Measurements from ENCODE around the gene IGSF9. TPM values are rescaled to one million over a fixed set of nuclear protein-coding genes. Genes with fewer than 3 reads are reported as not detected.

Gene IGSF9
- polyA plus RNA-seq, 1 donor from 2014 or later, result 11.8 TPM

DNA sequence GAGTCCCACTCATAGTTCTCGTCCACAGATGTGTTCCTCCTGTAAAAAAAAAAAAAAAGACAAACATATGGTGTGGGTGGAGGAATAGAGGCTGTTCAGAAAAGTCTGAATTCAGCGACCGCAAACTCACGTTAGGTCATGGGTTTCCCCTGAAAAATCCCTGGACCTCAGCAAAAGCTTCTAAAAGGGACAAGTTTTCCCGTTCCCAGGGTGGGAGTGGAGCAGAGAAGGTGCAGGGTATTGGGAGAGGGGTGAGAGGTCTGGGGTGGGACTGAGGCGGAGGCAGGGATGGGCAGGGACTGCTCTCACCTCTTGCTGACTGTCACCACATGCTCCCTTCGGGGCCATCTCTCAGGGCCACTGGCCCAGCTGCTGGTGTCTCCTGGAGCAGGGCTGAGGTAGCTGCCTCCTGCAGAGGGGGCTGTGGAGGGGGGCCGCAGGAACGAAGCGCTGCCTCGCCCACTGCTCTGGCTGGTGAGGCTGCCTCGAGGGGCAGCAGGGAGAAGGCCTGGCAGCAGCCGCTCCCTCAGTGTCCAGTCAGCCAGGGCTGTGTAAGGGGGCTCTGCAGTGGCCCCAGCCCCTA, 17.5 kb downstream of the IGSF9 start:
- H3K79me2 ChIP-seq (replicated peaks; ENCODE audit: insufficient read depth, low read length), result no peaks in the 10 kb centered on the region
- no peaks in the 10 kb centered on the region for H3K36me3 ChIP-seq (ENCODE audit: insufficient read depth, low read length)
- no peak overlapping the region for H2AFZ ChIP-seq (ENCODE audit: low read depth, low read length)
- no peak overlapping the region for H3K4me2 ChIP-seq (ENCODE audit: low read length)
- H3K27me3 ChIP-seq (ENCODE audit: insufficient read depth, low read depth, low read length), result peaks cover 21% of the 10 kb centered on the region
- no peaks in the 10 kb centered on the region for H3K9me3 ChIP-seq (ENCODE audit: low read length)
- no peak for TF ChIP-seq EZH2 (IDR thresholded peaks at IDR 0.05; ENCODE audit: borderline replicate concordance, insufficient read depth, low read length, poor library complexity, severe bottlenecking)
- TF ChIP-seq TAF1 (IDR thresholded peaks at IDR 0.05; ENCODE audit: low read depth), result no peak
- no peak for TF ChIP-seq POLR2AphosphoS5 (IDR thresholded peaks at IDR 0.05)
- TF ChIP-seq SMC3 (conservative IDR thresholded peaks at IDR 0.05; ENCODE audit: poor library complexity), result no peak
- TF ChIP-seq, protein P1, sequence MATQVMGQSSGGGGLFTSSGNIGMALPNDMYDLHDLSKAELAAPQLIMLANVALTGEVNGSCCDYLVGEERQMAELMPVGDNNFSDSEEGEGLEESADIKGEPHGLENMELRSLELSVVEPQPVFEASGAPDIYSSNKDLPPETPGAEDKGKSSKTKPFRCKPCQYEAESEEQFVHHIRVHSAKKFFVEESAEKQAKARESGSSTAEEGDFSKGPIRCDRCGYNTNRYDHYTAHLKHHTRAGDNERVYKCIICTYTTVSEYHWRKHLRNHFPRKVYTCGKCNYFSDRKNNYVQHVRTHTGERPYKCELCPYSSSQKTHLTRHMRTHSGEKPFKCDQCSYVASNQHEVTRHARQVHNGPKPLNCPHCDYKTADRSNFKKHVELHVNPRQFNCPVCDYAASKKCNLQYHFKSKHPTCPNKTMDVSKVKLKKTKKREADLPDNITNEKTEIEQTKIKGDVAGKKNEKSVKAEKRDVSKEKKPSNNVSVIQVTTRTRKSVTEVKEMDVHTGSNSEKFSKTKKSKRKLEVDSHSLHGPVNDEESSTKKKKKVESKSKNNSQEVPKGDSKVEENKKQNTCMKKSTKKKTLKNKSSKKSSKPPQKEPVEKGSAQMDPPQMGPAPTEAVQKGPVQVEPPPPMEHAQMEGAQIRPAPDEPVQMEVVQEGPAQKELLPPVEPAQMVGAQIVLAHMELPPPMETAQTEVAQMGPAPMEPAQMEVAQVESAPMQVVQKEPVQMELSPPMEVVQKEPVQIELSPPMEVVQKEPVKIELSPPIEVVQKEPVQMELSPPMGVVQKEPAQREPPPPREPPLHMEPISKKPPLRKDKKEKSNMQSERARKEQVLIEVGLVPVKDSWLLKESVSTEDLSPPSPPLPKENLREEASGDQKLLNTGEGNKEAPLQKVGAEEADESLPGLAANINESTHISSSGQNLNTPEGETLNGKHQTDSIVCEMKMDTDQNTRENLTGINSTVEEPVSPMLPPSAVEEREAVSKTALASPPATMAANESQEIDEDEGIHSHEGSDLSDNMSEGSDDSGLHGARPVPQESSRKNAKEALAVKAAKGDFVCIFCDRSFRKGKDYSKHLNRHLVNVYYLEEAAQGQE (IDR thresholded peaks at IDR 0.05; ENCODE audit: borderline replicate concordance), result no peak
- TF ChIP-seq, protein P2, sequence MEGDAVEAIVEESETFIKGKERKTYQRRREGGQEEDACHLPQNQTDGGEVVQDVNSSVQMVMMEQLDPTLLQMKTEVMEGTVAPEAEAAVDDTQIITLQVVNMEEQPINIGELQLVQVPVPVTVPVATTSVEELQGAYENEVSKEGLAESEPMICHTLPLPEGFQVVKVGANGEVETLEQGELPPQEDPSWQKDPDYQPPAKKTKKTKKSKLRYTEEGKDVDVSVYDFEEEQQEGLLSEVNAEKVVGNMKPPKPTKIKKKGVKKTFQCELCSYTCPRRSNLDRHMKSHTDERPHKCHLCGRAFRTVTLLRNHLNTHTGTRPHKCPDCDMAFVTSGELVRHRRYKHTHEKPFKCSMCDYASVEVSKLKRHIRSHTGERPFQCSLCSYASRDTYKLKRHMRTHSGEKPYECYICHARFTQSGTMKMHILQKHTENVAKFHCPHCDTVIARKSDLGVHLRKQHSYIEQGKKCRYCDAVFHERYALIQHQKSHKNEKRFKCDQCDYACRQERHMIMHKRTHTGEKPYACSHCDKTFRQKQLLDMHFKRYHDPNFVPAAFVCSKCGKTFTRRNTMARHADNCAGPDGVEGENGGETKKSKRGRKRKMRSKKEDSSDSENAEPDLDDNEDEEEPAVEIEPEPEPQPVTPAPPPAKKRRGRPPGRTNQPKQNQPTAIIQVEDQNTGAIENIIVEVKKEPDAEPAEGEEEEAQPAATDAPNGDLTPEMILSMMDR (IDR thresholded peaks at IDR 0.05; ENCODE audit: poor library complexity, severe bottlenecking), result no peak
- TF ChIP-seq EP300 (conservative IDR thresholded peaks at IDR 0.05; ENCODE audit: poor library complexity, severe bottlenecking), result no peak
- no peak for TF ChIP-seq MXI1 (conservative IDR thresholded peaks at IDR 0.05; ENCODE audit: poor library complexity, severe bottlenecking)
- TF ChIP-seq RAD21 (conservative IDR thresholded peaks at IDR 0.05), result no peak
- no peaks in the 10 kb centered on the region for H3F3A ChIP-seq (ENCODE audit: insufficient read depth, low read length, poor library complexity, severe bottlenecking)
- H3K9me2 ChIP-seq (ENCODE audit: insufficient read depth, low read length), result no peaks in the 10 kb centered on the region
- no peak overlapping the region for H3K27ac ChIP-seq (ENCODE audit: low read length)
- no peak overlapping the region for H3K4me3 ChIP-seq (ENCODE audit: low read length)
- no peaks in the 10 kb centered on the region for H4K20me1 ChIP-seq (ENCODE audit: insufficient read depth)
- no peak overlapping the region for H3K9ac ChIP-seq (ENCODE audit: low read length)

DNA sequence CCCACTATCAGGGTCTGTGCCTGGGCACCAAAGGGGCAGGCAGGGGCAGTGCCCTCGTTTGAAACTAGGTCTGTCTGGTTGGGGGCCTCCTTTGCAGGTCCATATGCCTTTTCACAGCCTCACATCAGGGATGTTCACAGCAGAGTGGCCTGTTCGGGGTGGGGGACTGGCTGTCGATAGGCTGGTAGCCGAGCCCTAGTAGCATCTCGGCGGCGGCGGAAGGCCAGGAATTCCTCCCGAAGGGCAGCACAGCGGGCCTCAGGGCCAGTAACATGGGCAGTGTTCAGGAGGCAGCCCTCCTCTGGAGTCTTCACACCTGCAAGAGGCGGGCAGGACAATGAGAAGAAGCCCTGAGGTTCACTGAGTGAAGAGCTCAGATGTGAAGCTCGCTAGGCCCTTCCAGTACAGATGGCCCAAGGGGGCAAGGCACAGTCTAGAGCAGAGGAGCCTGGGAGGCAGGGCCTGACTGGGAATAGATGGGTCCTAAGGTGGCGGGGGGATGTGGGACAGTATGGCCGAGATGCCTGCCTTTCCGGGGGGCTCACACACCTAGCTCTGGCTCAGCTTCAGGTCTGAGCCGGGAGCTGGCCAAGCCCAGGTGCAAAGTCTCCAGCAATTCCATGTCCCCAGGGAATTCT, 18.1 kb downstream of the IGSF9 start:
- no peak overlapping the region for H2AFZ ChIP-seq (ENCODE audit: low read depth, low read length)
- H3K9me2 ChIP-seq (ENCODE audit: insufficient read depth, low read length), result no peaks in the 10 kb centered on the region
- no peak overlapping the region for H3K27ac ChIP-seq (ENCODE audit: low read length)
- no peak overlapping the region for H3K4me3 ChIP-seq (ENCODE audit: low read length)
- H3K79me2 ChIP-seq (replicated peaks; ENCODE audit: insufficient read depth, low read length), result no peaks in the 10 kb centered on the region
- no peaks in the 10 kb centered on the region for H3K9me3 ChIP-seq (ENCODE audit: low read length)
- no peaks in the 10 kb centered on the region for H3K36me3 ChIP-seq (ENCODE audit: insufficient read depth, low read length)
- peaks cover 21% of the 10 kb centered on the region for H3K27me3 ChIP-seq (ENCODE audit: insufficient read depth, low read depth, low read length)
- TF ChIP-seq TAF1 (IDR thresholded peaks at IDR 0.05; ENCODE audit: low read depth) (no peak), EP300 (conservative IDR thresholded peaks at IDR 0.05; ENCODE audit: poor library complexity, severe bottlenecking) (no peak), RAD21 (conservative IDR thresholded peaks at IDR 0.05) (no peak), EZH2 (IDR thresholded peaks at IDR 0.05; ENCODE audit: borderline replicate concordance, insufficient read depth, low read length, poor library complexity, severe bottlenecking) (no peak), SMC3 (conservative IDR thresholded peaks at IDR 0.05; ENCODE audit: poor library complexity) (no peak), POLR2AphosphoS5 (IDR thresholded peaks at IDR 0.05) (no peak), MXI1 (conservative IDR thresholded peaks at IDR 0.05; ENCODE audit: poor library complexity, severe bottlenecking) (no peak)
- TF ChIP-seq, protein P1 (IDR thresholded peaks at IDR 0.05; ENCODE audit: borderline replicate concordance), result no peak
- TF ChIP-seq, protein P2 (IDR thresholded peaks at IDR 0.05; ENCODE audit: poor library complexity, severe bottlenecking), result no peak
- no peaks in the 10 kb centered on the region for H3F3A ChIP-seq (ENCODE audit: insufficient read depth, low read length, poor library complexity, severe bottlenecking)
- H3K4me2 ChIP-seq (ENCODE audit: low read length), result no peak overlapping the region
- H3K9ac ChIP-seq (ENCODE audit: low read length), result no peak overlapping the region
- no peaks in the 10 kb centered on the region for H4K20me1 ChIP-seq (ENCODE audit: insufficient read depth)

All from neural cell (in vitro differentiated cells).